NCI-H1436 (cell line): ENCODE results near the gene ESAM.
"Not testable (repeated sequence)": the region's sequence is repeated elsewhere in the genome, so short reads cannot be mapped to it uniquely, and the experiment has no call there.

ENCODE experiments used
- DNase-seq: peaks from one replicate; lab custom pipeline; 2025; lab: John Stamatoyannopoulos, UW

Gene ESAM

GRCh38 chr11:124770959-124771358 is 8.9 kb upstream of the ESAM start:
- DNase-seq = not testable (repeated sequence)

GRCh38 chr11:124769806-124770774 is 8.0 kb upstream of the ESAM start:
- DNase-seq = no peak

- DNase-seq = no peak
These were observed 6.8 kb upstream of the ESAM start for GRCh38 chr11:124768914-124769313.

- DNase-seq = no peak
These were observed 4.1 kb upstream of the ESAM start for GRCh38 chr11:124766156-124766555.

- peak; percentile 71 for DNase-seq
These were observed 1.3 kb upstream of the ESAM start for GRCh38 chr11:124763156-124763947.

- DNase-seq = no peak
These were observed 600 bp upstream of the ESAM start for GRCh38 chr11:124762624-124763155.

GRCh38 chr11:124761301-124762104 is 587 bp downstream of the ESAM start:
- no peak for DNase-seq

GRCh38 chr11:124760806-124761205 is 1.3 kb downstream of the ESAM start:
- no peak for DNase-seq

- DNase-seq = no peak
These were observed 1.9 kb downstream of the ESAM start for GRCh38 chr11:124760205-124760652.

GRCh38 chr11:124759266-124760204 is 2.6 kb downstream of the ESAM start:
- DNase-seq = no peak

- DNase-seq = peak; percentile 59
These were observed 3.5 kb downstream of the ESAM start for GRCh38 chr11:124758355-124759265.

- DNase-seq = no peak
These were observed 4.8 kb downstream of the ESAM start for GRCh38 chr11:124757320-124757719.

GRCh38 chr11:124756753-124757227 is 5.3 kb downstream of the ESAM start:
- DNase-seq = no peak

GRCh38 chr11:124756033-124756752 is 5.9 kb downstream of the ESAM start:
- DNase-seq = no peak

- DNase-seq = no peak
These were observed 7.4 kb downstream of the ESAM start for GRCh38 chr11:124754710-124755109.

- DNase-seq = no peak
These were observed 7.8 kb downstream of the ESAM start for GRCh38 chr11:124754309-124754708.

GRCh38 chr11:124753624-124754023 is 8.5 kb downstream of the ESAM start:
- no peak for DNase-seq

GRCh38 chr11:124753205-124753604 is 8.9 kb downstream of the ESAM start:
- no peak for DNase-seq
